22Rv1 (cell line): ENCODE data around the gene CTNND2.

Experiments
- ZFX ChIP-seq: fragments of 450-650 bp; IDR thresholded peaks from 2 replicates; pipeline ENCODE4 v1.6.1; 2017; ENCODE audit warnings: antibody characterized with exemption, borderline replicate concordance
- TF ChIP-seq, protein P1 (sequence below): fragments of 450-650 bp; IDR thresholded peaks from 2 replicates; pipeline ENCODE4 v1.5.1; 2017; ENCODE audit warnings: mild to moderate bottlenecking

DNA sequence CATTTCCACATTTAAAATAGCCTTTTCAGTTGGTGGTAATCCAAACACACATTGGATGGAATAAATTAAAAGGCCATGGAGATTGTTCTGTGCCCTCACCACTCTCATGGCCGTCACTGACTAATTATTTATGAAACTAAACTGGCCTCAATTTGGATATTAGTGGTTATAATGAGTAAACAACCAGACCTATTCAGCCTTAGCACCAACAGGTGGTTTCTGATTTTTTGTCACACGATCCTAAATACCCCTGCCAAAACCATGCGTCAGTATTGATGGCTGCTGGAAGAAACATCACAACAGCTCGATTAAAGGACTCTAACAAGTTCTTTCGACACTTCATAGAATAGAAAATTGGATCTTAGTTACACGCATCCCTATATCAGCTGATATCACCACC is 867.2 kb downstream of the CTNND2 start:
- TF ChIP-seq, protein P1, sequence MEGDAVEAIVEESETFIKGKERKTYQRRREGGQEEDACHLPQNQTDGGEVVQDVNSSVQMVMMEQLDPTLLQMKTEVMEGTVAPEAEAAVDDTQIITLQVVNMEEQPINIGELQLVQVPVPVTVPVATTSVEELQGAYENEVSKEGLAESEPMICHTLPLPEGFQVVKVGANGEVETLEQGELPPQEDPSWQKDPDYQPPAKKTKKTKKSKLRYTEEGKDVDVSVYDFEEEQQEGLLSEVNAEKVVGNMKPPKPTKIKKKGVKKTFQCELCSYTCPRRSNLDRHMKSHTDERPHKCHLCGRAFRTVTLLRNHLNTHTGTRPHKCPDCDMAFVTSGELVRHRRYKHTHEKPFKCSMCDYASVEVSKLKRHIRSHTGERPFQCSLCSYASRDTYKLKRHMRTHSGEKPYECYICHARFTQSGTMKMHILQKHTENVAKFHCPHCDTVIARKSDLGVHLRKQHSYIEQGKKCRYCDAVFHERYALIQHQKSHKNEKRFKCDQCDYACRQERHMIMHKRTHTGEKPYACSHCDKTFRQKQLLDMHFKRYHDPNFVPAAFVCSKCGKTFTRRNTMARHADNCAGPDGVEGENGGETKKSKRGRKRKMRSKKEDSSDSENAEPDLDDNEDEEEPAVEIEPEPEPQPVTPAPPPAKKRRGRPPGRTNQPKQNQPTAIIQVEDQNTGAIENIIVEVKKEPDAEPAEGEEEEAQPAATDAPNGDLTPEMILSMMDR, result no peak
- no peak for TF ChIP-seq ZFX
